Caki2 (cell line): Measurements from ENCODE around the gene NACAD. TPM values are rescaled to one million over a fixed set of nuclear protein-coding genes. Genes with fewer than 3 reads are reported as not detected.
A peak's percentile ranks its signal among the peaks of the same experiment; 100 is the strongest.

Source experiments
- DNase-seq: peaks from one replicate; pipeline ENCODE4 v3.0.0-alpha.2; 2015; ENCODE audit warnings: low read depth
- in situ Hi-C: cut with HindIII; loops from 2 replicates; pipeline ENCODE4 v1.10.0; 2016; ENCODE audit warnings: low sequenced_read_pairs, low pct_unique_long_range_greater_than_20kb, mixed read lengths
- total RNA-seq: library from RNA; depleted of rRNA; stranded (reverse); fragments of >200 nt; shearing (Covaris generic); gene quantifications from 2 replicates; pipeline ENCODE4 v1.2.3, GENCODE V29; 2014; ENCODE audit warnings: low replicate concordance

NACAD gene
- total RNA-seq, 1 experiment from 2014 or later: not detected

DNA sequence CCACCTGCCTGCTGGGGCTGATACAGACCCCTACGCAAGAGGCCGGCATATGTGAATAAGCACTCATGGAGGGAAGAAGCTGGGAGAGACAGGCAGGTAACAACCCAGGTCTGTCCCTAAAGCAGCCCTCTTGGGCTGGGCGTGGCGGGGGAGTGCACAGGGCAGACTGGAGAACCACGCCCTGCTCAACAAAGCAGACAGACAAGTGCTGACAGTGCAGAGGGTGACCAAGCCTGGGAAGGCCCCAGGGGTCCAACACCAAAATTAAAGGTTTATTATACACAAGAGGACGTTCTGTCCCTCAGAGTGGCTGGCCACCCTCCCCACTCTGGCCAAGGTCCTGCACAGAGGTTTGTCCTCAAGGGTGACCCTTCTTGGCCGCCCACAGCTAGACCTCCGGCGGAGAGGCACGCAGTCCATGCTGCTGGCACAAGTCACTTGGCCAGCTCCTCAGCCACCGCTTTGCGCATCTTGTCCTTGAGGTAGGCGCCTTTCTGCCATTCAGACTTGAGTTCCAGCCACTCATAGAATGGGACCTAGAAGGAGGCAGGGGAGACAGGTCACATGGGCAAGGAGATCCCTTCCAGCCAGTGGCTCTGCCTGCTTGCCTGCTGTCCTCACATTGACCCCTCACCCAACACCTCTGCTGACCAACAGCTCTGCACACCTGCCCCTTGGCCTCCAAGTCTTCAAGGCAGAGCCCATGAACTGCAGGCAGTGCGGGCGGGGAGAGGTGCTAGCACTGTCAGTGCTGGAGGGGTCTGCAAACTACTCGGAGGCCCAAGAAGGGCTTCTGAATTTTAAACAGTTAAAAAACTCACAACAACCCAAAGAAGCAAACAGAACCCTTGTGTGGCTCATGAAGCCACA lies 11.4 kb upstream of the NACAD start:
- DNase-seq: no peak
- in situ Hi-C loops: no loop called here

DNA sequence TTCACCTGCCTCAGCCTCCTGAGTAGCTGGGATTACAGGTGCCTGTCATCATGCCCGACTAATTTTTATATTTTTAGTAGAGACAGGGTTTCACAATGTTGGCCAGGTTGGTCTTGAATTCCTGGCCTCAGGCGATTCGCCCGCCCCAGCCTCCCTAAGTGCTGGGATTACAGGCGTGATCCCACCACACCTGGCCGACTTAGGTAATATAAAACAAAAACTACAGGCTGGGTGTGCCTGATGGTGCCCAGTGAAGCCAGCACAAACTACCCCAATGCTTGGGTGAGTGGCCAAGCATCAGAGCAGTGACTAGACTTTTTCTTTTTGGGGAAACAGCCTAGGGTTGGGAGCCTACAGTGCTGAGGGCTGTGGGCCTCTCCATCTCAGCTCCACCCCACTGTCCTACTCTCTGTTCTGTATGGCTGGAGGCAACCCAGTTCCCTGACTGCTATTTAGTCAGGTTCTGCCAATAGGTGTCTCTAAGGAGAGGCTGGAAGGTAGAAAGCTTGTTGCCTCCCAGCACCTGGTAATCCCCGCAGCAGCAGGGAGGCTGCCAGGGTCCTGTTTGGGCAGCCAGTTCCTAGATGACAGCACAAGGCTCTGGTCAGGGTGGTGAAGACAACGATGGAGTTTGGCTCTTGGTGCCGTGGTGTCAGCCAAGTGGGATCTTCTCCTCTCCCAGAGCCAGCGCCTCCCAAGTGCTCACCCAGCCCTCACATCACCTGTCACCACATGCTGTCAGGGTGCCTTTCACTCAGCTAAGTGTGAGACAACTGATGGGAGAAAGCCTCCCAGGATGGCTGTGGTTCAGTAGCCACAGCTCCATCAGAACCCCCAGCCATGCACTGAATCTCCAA lies 10.4 kb upstream of the NACAD start:
- in situ Hi-C loops: no loop called here
- DNase-seq: peak; percentile 22

DNA sequence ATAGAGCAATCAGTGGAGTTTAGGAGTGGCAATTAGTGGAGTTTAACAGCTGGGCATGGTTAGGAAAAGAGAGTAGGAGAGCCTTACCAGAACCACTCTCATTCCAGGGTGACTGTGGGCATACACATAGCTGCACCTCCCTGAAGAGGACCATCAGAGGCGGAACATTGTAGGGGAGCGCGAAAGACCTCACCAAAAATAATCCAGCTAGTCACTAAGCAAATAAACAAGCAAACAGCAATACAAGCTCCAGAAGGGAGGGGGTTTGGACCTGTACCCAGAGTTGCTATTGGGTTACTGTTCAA lies 4.1 kb upstream of the NACAD start:
- in situ Hi-C loops: no loop called here
- no peak for DNase-seq

DNA sequence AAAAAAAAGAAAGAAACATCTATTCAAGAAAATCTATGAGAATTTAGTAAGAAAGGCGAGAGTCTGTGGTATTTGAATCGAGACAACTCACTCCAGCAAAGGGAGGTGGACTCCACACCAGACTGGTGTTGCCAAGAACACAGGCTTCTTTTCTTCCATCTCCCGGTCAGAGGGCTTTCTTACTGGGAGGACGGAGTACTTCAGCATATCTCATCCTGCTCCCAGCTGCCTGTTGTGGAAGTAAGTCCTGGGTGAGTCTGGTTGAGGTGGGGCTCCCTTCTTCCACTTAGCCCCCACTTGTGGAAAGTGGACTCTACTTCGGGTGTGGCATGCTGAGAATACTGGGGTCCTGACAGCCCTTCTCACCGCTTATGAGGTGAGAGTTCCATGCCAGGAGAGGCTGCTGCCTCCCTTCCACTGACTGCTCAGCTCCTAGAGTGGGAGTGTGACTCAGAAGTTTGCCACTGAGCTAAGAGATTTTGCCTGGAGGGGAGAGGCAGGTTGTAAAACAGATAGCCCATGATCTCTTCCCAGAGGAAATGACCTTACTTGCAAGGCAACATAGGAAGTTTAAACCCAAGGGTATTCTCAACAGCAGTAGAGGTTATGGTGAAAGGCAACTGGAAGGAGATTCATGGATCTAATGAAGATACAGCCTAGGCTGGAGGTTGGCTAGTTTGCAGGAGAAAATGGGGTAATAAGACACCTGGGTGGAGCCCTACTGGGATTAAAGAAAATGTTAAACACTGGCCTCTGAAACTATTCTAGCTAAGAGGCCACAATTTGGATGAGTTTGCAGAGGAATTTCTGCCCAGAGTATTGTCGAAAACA lies 3.5 kb upstream of the NACAD start:
- DNase-seq: no peak
- in situ Hi-C loops: no loop called here

DNA sequence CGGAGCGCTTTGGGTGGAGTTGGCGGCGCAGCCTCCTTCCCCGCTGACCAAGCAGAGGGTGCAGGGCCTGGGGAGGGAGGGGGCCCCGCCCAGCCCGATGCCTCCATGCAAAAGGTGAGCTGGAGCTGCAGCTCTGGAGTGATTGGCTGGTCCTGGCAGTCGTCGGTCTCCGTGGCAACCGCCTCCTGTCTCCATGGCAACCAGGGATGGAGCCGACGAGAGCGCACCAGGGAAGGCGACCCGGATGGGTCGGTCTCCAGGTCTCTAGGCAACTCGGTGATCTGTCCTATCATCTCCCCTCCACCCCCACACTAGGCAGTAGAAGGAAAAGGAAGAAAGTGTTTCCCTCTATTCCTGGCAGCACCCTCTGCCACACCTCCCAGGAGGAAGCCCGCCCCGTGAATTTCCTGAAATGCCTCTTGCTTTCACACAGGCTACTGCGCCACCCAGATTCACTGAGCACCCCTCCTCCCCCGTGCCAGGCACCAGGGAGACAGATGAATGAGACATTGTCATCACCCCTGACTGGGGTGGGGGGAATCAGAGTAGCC lies 647 bp upstream of the NACAD start:
- in situ Hi-C loops: no loop called here
- no peak for DNase-seq

DNA sequence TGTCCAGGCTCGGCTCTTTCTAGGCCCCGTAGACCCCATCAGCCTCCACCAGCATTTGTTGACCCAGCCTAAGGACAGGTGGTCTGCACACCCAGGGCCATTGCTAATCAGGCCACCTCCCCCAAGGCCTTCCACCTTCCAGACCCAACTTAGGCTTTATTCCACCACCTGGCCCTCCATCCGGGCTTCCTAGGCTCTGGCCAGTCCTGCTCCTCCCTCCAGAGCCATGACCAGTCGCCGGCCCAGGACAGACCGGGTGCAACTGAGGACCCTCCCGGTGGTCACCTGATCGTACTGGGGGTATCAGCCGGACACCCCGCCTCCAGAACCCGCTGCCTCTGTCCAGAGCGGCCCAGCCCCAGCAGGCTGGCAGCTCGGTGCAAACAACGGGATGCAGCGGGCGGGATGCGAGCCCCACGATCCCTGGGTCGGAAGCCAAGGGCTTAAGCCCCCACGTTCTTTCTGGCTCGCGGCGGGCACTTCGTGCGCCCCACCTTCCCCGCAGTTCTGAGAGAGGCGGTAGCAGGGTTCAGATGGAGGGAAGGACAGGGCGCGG lies 545 bp downstream of the NACAD start:
- in situ Hi-C loops: no loop called here
- DNase-seq: no peak

DNA sequence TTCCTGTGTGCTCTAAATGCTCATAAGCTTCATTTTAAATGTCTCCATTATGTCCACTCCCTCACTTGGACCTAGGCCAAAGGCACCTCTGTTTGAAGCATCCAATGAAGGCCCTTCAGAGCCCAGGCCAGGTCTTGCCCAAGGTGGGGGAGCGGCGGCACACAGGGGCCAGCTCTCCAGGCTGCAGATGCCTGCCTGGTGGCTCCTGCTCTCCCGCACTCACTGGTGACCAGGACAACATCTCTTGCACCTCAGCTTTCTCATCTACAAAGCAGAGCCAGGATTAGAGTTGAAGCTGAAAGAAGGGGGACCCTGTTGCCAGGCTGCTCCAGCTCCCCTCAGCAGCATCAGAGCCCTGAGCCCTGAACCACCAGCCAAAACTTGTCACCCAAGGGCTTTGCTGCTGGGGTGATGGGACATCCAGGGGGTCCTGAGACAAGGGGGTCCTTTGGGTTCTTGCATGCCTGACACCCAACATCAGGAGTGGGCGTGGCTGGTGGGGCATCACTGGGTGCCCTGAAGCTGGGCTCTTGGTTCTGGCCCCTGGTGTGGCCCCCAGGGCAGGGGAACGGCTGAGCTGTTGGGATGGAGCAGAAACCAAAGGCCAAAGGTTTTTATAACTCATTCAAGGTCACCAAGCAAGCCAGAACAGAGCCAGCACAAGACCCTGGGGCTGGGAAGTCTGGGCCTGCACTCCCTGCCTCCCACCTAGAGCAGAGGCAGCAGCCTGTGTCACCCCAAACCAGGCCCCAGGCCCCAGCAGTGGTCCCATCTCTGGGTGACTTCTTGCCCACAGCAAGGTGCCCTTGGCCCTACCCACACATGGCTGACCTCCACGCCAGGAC lies 1.2 kb downstream of the NACAD start:
- DNase-seq: no peak
- in situ Hi-C loops: no loop called here

DNA sequence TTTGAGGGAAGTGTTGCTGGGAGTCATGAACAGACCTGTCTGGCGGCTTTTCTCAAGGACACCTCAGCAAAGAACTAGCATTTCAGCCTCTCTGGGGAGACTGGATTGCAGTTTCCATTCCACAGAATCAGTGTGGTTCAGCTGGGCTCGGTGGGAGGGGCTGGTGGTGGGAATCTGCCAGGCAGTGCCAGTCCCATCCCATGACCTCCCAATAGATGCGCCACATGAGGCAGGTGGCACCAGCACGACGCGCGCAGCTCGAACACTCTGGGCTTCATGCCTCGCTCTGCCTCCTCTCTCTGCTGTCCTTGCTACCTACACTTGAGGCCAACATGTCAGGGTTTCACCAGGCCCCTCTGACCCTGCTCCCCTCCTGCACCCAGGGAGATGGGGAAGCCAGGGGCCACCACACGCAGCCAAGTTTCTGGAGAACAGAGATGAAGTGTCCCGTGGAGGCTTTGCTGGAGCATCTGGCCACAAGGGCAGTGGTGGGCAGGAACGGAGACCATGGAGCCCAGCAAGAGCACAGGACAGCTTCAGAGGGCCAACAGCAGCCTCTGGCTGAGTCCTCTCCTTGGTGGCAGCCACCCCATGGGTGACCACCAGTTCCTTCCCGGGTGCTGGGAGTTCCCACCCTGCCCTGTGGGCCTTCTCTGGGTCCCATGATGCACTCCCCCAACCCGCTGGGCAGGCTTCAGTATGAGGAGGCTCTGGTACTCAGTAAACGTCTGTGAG lies 2.3 kb downstream of the NACAD start:
- DNase-seq: no peak
- in situ Hi-C loops: no loop called here

DNA sequence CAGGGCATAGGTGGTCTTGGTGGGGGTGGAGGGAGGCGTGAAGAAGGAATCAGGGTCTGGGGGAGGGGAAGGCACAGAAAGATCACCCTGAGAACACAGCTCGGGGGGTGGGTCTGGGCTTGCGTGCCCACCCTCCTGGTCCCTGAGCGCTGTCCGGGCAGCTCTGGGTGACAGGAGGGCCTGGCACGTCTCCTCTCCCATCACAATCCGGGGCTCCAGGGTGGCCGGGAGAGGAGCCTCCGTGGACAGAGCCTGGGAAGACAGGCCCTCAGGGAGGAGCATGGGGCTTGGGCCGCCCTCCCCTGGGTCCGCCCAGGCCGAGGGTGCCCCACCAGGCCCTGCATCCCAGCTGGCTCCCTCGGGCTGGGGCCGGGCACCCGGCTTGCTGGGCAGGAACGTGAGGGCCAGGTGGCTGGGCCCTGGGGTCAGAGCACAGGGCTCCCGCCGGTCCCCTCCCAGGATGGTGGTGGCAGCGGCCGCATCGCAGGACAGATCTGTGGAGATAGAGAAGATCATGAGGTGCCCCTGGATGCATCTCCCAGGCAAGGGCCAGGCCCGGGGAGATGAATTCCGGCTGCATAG lies 3.1 kb downstream of the NACAD start:
- no peak for DNase-seq
- in situ Hi-C loops: no loop called here

DNA sequence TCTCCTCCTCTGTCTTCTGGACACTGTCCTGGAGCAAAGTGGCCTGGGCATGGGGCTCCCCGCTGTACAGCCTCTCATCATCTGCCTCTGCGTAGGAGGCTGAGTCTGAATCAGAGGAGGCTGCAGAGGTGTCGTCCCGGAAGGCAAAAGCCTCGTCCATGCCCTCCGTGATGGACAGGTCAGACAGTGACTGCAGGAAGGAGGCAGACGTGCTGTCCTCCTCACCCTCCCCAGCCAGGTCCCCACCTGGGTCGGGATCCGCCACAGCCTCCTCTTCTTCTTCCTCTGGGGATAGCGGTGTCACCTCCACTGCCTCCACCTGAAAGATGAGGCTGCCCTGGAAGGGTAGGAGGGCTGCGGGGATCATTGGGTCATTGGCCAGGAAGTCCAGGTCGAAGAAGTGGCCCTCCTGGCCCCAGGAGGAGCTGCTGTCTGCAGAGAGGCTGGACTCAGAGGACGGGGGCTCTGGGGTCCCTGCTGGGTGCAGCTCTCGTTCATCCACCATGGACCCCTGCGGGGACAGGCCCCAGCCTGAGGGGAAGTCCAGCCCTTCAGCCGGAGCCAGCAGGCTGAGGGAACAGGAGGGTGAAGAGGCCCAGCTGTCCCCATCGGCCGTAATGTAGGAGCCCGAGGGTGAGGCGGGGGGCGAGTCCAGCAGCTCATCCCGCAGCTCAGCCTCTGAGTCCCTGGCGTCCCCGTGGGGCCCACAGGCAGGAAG lies 3.7 kb downstream of the NACAD start:
- in situ Hi-C loops: no loop called here
- DNase-seq: no peak

DNA sequence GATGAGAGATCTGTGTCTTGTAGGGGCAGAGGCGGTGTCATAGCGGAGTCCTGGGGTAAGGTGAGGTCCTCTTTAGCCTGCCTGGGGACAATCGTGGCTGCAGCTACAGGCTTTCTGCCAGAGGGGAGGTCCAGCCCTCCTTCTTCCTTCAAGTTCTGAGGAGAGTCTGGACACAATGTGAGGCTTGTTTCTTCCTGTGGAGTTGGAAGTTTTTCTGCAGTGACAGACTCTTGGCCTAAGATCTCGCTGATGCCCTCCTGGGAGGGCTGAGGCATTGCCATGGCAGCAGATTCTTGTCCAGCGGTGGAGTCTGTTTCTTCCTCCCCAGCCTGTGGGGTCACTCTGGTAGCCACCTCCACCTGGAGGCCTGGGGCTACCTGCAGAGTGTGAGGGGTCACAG lies 4.4 kb downstream of the NACAD start:
- in situ Hi-C loops: no loop called here
- DNase-seq: no peak

DNA sequence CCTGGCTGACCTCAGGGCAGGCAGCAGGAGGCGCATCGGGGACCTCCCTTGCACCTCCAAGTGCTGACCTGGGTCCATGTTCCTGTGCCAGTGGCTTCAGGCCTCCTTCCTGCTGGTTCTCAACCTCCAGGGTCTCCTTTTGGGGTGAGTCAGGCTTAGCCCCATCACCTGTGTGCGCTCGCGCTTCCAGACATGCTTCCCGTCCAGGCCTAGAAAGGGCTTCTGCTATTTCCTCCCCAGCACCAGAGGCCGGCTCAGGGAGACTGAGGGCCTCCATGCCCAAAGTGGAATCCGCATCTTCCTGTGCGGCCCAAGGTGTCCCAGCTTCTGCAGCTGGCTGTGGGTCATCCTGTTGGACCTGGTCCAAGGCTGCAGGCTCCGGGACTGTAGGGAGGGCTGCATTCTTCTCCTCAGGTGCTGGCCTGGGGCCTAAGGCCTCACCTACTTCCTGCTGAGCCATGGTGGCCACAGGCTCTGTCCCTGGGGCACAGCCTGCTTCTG lies 5.9 kb downstream of the NACAD start:
- no peak for DNase-seq

DNA sequence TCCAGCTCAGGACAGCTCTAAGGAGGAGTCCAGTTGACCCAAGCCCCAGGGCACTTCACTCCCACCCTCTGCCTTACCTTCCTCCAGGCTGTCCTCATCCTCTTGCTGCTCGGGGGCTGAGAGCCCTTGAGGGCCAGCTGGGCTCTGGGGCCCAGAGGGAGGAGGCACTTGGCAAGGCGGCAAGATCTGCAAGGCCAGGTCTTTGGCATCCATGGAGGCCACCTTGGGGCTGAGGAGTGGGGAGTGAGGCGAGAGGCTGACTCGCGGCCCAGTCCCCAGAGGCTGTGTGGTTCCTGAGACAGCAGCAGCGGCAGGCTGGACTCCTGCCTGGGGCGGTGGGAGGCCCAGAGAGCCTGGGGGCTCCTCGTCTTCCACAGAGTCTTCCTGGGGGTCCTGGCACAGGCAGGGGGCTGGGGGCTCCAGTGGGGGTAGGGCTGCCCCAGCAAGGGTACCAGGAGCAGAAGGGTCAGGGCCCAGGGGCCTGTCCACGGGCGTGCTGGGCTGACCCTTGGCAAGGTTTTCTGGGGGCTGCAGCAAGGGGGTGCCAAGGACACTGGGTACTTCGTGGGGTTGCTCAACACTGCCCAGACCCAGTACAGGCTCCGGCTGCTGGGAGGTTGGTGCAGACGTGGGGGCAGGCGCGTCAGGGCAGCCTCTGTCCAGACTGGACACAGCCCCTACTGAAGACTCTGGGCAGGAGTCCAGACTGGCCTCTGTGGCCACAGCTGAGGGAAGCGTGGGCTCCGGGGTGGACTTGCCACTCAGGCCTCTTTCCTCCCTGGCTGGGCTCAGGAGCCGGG lies 6.5 kb downstream of the NACAD start:
- in situ Hi-C loops: no loop called here

More for the DNA sequence above, 5.9 kb downstream of the NACAD start:
- in situ Hi-C loops: no loop called here

DNA sequence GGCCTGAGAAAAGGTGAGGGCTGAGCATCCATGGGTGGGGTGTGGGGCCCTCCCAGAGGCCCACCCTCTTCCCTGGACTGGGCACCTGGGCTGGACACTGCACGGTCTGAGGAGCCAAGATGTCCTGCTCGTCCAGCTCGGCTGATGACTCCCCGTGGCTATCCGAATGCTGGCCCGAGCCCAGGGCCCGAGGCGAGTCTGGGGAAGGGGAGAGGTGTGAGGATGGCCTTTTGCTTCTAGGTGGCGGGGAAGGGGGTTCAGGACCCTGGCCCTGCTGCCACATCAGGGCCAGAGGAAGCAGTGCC lies 7.1 kb downstream of the NACAD start:
- in situ Hi-C loops: no loop called here
- no peak for DNase-seq

More for the DNA sequence above, 6.5 kb downstream of the NACAD start:
- no peak for DNase-seq

DNA sequence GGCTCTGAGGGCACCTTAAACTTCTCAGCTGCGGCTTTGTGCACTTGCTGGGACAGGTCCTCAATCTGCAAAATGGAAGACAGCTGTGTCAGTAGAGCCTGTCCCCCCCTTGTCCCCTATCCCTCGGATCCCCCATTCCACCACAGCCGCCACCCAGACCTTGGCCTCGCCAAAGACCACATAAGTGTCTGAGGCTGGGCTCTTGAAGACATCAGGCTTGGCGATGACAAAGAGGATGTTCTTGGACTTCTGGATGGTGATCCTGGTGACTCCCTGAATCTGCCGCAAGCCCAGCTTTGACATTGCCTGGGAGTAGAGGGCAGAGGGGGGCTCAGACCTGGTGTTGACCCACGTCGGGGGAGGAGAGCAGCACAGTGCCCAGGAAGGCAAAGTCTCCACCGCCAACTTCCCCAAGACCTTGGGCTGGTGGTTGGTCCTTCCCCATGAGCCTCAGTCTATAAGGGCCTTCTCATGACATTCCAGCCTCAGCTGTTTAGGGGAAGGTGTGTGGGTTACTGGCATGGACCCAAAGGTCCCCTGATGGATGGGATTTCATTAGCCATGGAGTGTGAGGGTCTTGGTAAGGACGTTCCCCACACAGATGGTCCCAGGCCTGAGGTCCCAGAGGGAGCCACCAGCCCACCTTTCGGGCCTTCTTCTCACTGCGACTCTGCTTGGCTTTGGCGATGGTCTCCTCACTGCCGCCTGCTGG lies 7.7 kb downstream of the NACAD start:
- DNase-seq: no peak
- in situ Hi-C loops: no loop called here
